Chondrocyte (in vitro differentiated cells): ENCODE results near the gene TMEM127. TPM values are rescaled to one million over a fixed set of nuclear protein-coding genes. Genes with fewer than 3 reads are reported as not detected.

Source experiments
- DNase-seq: peaks from one replicate; pipeline ENCODE4 v3.0.0; 2021; ENCODE audit warnings: mixed read lengths, low spot score
- H3K27ac Mint-ChIP-seq: one replicate; pipeline ENCODE4 v1.8.0; 2021; ENCODE audit warnings: mild to moderate bottlenecking, moderate library complexity, mixed read lengths; ENCODE audit not compliant: unreplicated experiment
- H3K27me3 Mint-ChIP-seq: 2 replicates; pipeline ENCODE4 v1.8.0; 2021; ENCODE audit warnings: low read depth, mixed read lengths
- H3K36me3 Mint-ChIP-seq: 2 replicates; pipeline ENCODE4 v1.8.0; 2021; ENCODE audit warnings: low read depth, mixed read lengths
- H3K4me1 Mint-ChIP-seq: 2 replicates; pipeline ENCODE4 v1.8.0; 2021; ENCODE audit warnings: low read depth, mild to moderate bottlenecking, mixed read lengths
- H3K4me3 Mint-ChIP-seq: one replicate; pipeline ENCODE4 v1.8.0; 2021; ENCODE audit warnings: mild to moderate bottlenecking, moderate library complexity, mixed read lengths; ENCODE audit not compliant: unreplicated experiment
- H3K9me3 Mint-ChIP-seq: 2 replicates; pipeline ENCODE4 v1.8.0; 2021; ENCODE audit warnings: low read depth, mixed read lengths
- CTCF ChIP-seq: fragments of 200-600 bp; sonication (generic); IDR thresholded peaks from 2 replicates; pipeline ENCODE4 v1.5.0; 2021; ENCODE audit warnings: antibody characterized with exemption, mild to moderate bottlenecking, moderate library complexity
- total RNA-seq: library from RNA; stranded (reverse); gene quantifications from 3 replicates; pipeline ENCODE4 v1.2.1, GENCODE V29; 2021

Gene TMEM127
- total RNA-seq, 1 donor from 2014 or later = 54.4 TPM

GRCh38 chr2:96252526-96252925, 13.3 kb downstream of the TMEM127 start:
- Mint-ChIP-seq H3K27me3 (no peaks in the 10 kb centered on the region), H3K4me1 (peaks cover 28% of the 10 kb centered on the region), H3K4me3 (no peak overlapping the region), H3K36me3 (peaks cover 23% of the 10 kb centered on the region), H3K27ac (no peak overlapping the region), H3K9me3 (no peaks in the 10 kb centered on the region)
- no peak for DNase-seq
- TF ChIP-seq CTCF = no peak

GRCh38 chr2:96251721-96252292, 14.0 kb downstream of the TMEM127 start:
- Mint-ChIP-seq H3K27me3 (no peaks in the 10 kb centered on the region), H3K27ac (peak overlapping the region; percentile 84), H3K36me3 (peaks cover 23% of the 10 kb centered on the region), H3K4me3 (peak overlapping the region; percentile 8), H3K4me1 (peaks cover 29% of the 10 kb centered on the region), H3K9me3 (no peaks in the 10 kb centered on the region)
- TF ChIP-seq CTCF = no peak
- peak; percentile 62 for DNase-seq

- H3K4me3 Mint-ChIP-seq = no peak overlapping the region
- peak; percentile 52 for DNase-seq
- peaks cover 20% of the 10 kb centered on the region for H3K36me3 Mint-ChIP-seq
- H3K27ac Mint-ChIP-seq = peak overlapping the region; percentile 60
- TF ChIP-seq CTCF = no peak
- H3K9me3 Mint-ChIP-seq = no peaks in the 10 kb centered on the region
- peaks cover 36% of the 10 kb centered on the region for H3K4me1 Mint-ChIP-seq
- H3K27me3 Mint-ChIP-seq = no peaks in the 10 kb centered on the region
Observed at GRCh38 chr2:96250188-96250587, 15.6 kb downstream of the TMEM127 start.

- peaks cover 20% of the 10 kb centered on the region for H3K36me3 Mint-ChIP-seq
- no peak overlapping the region for H3K27ac Mint-ChIP-seq
- no peaks in the 10 kb centered on the region for H3K27me3 Mint-ChIP-seq
- H3K4me3 Mint-ChIP-seq = no peak overlapping the region
- H3K9me3 Mint-ChIP-seq = no peaks in the 10 kb centered on the region
- DNase-seq = peak; percentile 68
- peaks cover 36% of the 10 kb centered on the region for H3K4me1 Mint-ChIP-seq
- no peak for TF ChIP-seq CTCF
Observed at GRCh38 chr2:96249654-96250053, 16.1 kb downstream of the TMEM127 start.

GRCh38 chr2:96248624-96249023, 17.2 kb downstream of the TMEM127 start:
- no peak for TF ChIP-seq CTCF
- Mint-ChIP-seq H3K27me3 (no peaks in the 10 kb centered on the region), H3K9me3 (no peaks in the 10 kb centered on the region), H3K4me1 (peaks cover 36% of the 10 kb centered on the region), H3K27ac (no peak overlapping the region), H3K36me3 (peaks cover 15% of the 10 kb centered on the region), H3K4me3 (no peak overlapping the region)
- DNase-seq = peak; percentile 34
